AG09319 (cell line): ENCODE measurements around the gene TUBB4B.

ENCODE experiments used
- DNase-seq: peaks from one replicate; pipeline ENCODE4 v3.0.0-alpha.2; 2010; ENCODE audit warnings: low read depth; ENCODE audit errors: extremely low read depth
- TF ChIP-seq, protein P1 (sequence below): IDR thresholded peaks from 2 replicates; pipeline ENCODE4 v1.5.1; 2011; ENCODE audit warnings: low read depth, mild to moderate bottlenecking, inconsistent platforms, low read length, moderate library complexity

Gene TUBB4B

DNA sequence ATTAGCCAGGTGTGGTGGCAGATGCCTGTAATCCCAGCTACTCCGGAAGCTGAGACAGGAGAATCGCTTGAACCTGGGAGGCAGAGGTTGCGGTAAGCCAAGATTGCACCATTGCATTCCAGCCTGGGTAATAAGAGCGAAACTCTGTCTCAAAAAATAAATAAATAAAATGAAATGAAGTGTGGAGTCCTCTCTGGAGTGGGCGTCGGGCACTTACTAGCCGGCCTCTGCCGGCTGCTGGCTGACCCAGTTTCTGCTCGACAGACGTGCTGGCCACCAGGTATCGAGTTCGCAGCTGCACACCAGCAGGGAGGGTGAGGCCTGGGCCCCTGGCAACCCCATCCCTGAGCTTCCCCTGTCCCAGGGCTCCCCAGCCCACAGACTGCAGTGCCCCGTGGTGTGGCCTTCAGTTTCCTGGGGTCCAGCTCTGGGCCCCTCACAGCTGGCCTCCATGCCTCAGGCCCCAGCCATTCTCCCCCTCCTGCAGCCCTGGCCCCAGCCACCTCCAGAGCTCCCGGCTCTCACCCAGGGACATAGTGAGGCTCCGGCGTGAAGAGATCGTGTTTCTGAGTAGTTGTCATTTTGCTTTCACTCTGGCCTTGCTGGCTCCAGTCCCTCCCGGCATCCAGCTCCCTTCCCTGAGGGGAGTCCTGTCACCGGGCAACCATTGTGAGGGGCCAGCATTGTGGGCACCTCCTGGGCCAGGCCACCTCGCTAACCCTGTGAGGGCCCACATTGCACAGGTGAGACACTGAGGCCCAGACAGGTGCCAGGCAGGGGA lies 6.2 kb downstream of the TUBB4B start:
- TF ChIP-seq, protein P1, sequence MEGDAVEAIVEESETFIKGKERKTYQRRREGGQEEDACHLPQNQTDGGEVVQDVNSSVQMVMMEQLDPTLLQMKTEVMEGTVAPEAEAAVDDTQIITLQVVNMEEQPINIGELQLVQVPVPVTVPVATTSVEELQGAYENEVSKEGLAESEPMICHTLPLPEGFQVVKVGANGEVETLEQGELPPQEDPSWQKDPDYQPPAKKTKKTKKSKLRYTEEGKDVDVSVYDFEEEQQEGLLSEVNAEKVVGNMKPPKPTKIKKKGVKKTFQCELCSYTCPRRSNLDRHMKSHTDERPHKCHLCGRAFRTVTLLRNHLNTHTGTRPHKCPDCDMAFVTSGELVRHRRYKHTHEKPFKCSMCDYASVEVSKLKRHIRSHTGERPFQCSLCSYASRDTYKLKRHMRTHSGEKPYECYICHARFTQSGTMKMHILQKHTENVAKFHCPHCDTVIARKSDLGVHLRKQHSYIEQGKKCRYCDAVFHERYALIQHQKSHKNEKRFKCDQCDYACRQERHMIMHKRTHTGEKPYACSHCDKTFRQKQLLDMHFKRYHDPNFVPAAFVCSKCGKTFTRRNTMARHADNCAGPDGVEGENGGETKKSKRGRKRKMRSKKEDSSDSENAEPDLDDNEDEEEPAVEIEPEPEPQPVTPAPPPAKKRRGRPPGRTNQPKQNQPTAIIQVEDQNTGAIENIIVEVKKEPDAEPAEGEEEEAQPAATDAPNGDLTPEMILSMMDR = no peak
- DNase-seq = no peak

DNA sequence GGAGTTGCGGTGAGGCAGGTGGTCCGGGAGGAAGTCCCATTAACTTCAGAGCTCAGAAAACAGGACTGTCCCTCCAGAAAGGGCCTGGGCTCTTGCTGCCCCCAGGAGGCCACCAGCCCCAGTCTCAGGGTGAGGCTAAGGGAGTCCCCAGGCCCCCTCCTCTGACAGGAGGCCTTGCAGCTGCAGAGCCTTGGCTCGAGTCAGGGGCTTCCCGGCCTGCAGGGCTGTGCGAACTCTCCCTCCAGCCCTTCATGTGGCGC lies 6.8 kb downstream of the TUBB4B start:
- TF ChIP-seq, protein P1 = no peak
- no peak for DNase-seq

DNA sequence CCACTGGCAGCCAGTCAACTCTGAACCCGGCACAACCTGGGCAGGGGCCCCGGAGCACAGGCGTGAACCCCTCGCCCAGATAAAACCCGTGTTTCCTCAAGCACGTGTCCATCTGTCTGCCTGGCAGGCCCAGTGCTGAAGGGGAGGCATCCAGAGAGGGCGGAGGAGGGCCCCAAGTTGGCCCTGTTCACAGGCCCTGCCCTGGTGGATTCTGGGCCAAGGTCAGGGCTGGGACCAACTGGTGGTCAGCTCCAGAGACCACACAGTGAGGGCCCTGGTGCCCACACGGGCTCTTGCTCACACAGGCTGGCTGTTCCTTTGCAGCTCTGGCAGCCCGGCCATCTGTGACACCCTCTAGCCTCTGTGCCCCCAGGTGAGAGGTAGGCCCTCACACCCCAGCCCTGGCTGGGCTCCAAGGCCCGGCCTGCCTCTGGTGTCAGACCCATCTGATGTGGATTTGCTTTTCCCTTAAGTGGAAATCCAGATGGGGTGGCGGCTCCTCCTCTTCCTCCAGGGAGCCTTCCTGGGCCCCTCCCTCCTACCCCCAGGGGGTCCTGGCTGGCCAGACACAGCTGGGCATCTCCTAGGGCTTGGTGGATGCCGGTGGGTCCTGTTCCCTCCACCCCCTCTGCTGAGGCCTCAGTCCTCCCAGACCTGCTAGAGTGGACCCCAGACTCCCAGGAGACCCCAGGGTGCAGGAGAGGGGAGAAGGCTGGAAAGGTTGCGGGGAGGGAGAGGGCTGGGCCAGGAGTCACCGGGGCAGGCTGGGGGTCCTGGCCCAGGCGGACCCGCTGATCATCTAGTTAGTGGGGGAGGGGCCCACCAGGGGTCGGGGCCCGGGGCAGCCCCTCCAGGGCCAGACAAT lies 9.5 kb downstream of the TUBB4B start:
- DNase-seq = no peak
- TF ChIP-seq, protein P1 = no peak

DNA sequence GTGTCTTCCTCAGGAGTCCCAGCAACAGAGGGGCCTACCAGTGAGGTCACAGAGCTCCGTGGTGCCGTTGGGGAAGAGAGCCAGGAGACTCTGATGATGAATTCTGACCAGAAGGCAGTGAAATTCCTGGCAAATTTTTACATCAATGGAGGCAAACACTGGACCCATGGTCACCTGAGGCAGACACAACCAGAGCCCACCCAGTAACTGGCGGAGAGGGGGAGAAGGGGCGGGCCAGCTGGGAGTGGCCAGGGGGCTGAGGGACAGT lies 10.0 kb downstream of the TUBB4B start, which contains the start of gene STPG3:
Gene STPG3, plus strand, starts transcription at position 93 of the 268 bp plus-strand sequence. Its CDS starts 1 bp downstream, at position 94.
- no peak for DNase-seq
- TF ChIP-seq, protein P1 = no peak

DNA sequence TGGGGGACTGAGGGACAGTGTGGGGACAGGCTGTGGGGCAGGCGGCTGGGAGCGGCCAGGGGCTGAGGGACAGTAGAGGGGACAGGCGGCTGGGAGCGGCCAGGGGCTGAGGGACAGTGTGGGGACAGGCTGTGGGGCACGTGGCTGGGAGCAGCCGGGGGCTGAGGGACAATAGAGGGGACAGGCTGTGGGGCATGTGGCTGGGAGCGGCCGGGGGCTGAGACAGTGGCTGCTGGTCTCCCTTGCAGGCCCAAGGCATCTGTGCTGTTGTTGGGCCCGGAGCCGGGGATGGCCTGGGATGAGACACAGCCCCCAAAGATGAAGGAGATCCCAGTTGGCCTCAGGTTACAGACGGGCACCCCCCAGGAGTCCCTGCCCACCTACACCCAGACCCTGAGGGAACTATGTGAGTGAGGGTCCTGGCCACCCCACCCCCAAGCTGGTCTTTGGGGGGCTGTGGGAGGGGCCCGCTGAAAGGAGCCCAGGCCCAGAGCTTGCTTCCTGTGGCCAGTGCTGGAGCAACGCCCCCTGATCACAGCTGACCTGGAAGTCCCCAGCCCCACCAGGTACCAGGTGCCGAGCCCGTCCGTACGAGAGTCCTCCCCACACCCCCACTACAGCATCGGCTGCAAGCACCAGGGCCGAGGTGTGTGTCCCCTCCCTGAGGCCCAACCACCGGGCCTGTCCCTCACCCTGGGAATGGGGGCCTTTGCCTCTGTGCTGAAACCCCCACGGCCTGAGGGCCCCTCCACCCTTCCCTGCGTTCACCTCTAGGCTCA lies 10.6 kb downstream of the TUBB4B start:
- DNase-seq = no peak
- TF ChIP-seq, protein P1 = no peak

DNA sequence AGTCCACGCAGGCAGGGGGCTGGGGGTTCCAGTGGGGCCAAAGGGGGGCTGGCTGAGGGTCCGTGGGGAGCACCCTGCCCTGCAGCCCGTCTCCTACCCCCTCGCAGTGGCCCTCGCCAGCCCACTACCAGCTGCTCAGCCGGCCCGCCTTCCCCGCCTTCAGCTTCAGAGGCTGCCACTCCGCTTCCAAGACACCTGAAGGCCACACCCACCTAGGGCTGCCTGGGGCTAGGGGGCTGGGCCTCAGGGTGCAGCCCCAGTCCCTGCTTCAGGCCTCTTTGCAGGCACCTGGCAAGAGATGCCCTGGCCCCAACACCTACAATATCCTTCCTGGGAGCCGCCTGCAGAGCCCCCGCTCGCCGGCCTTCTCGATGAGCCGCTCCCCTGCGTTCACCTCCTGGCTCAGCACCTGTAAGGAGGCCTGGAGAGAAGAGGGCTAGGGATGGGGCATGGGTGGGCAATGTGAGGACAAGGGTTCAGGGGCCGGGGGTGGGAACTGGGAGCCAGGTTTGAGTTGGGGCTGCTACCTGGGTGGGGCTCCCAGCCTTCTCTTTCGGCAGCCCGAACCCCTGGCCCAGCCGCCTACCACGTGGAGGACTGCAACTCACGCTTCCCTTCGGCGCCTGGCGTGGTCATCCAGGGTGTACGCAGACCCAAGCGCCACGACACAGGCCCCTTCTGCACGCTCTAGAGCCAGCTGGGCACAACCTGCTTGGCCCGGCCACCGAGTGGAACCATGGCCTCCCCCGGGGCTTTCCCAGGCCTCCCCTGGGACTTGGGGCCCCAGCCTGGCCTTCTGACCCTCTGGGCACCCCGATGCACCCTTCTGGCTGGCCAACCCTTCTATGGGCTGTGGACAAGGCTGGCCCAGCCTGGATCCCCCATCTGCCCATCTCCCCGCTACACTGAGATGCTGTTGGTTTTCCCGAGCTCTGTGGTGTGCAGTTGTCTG lies 11.7 kb downstream of the TUBB4B start:
- DNase-seq = no peak
- TF ChIP-seq, protein P1 = no peak
